ENCODE measurements around the gene ATL2. TPM values are rescaled to one million over a fixed set of nuclear protein-coding genes. Genes with fewer than 3 reads are reported as not detected.

Gene ATL2
- total RNA-seq, 1 donor from 2014 or later = 75.3 TPM

DNA sequence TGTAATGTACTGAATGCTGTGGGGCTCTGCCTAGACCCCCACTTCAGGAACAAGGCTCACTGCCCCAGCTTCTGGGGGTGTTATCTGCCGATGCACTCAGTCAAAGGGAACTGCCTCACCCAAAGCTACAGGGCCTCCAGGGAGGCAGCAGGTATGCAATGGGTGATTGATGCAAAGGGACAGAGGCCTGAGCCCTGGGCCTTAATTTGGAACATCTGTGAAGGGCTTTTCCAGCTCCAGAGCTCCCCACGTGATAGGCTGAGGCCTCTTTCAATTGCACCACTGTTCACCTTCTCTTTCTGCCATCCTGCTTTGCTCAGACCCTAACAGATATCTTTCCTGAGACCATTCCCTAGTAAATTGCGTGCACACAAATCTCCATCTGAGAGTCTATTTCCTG is 131.0 kb downstream of the ATL2 start:
- TF ChIP-seq, protein P1, sequence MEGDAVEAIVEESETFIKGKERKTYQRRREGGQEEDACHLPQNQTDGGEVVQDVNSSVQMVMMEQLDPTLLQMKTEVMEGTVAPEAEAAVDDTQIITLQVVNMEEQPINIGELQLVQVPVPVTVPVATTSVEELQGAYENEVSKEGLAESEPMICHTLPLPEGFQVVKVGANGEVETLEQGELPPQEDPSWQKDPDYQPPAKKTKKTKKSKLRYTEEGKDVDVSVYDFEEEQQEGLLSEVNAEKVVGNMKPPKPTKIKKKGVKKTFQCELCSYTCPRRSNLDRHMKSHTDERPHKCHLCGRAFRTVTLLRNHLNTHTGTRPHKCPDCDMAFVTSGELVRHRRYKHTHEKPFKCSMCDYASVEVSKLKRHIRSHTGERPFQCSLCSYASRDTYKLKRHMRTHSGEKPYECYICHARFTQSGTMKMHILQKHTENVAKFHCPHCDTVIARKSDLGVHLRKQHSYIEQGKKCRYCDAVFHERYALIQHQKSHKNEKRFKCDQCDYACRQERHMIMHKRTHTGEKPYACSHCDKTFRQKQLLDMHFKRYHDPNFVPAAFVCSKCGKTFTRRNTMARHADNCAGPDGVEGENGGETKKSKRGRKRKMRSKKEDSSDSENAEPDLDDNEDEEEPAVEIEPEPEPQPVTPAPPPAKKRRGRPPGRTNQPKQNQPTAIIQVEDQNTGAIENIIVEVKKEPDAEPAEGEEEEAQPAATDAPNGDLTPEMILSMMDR (IDR thresholded peaks at IDR 0.05; ENCODE audit: unreplicated experiment) = no peak
- H3K4me3 Mint-ChIP-seq = no peak overlapping the region

GRCh38 chr2:38245114-38245641 is 131.9 kb downstream of the ATL2 start:
- H3K27ac Mint-ChIP-seq = no peak overlapping the region
- H3K36me3 Mint-ChIP-seq = no peaks in the 10 kb centered on the region
- H3K27me3 Mint-ChIP-seq (ENCODE audit: low read depth) = no peaks in the 10 kb centered on the region
- no peaks in the 10 kb centered on the region for H3K9me3 Mint-ChIP-seq
- peaks cover 34% of the 10 kb centered on the region for H3K4me1 Mint-ChIP-seq
- no peak overlapping the region for H3K4me3 Mint-ChIP-seq
- TF ChIP-seq, protein P1 (IDR thresholded peaks at IDR 0.05; ENCODE audit: unreplicated experiment) = no peak
- no peak for DNase-seq (ENCODE audit: low spot score in 2 of 2, unreplicated experiment in 2 of 2)

More for the DNA sequence above, 131.0 kb downstream of the ATL2 start:
- H3K27me3 Mint-ChIP-seq (ENCODE audit: low read depth) = no peaks in the 10 kb centered on the region
- no peaks in the 10 kb centered on the region for H3K36me3 Mint-ChIP-seq
- no peaks in the 10 kb centered on the region for H3K9me3 Mint-ChIP-seq
- H3K27ac Mint-ChIP-seq = no peak overlapping the region
- H3K4me1 Mint-ChIP-seq = peaks cover 34% of the 10 kb centered on the region
- DNase-seq (ENCODE audit: low spot score in 2 of 2, unreplicated experiment in 2 of 2) = no peak

- DNase-seq (ENCODE audit: low spot score in 2 of 2, unreplicated experiment in 2 of 2) = no peak
- Mint-ChIP-seq H3K36me3 (no peaks in the 10 kb centered on the region), H3K4me1 (peaks cover 34% of the 10 kb centered on the region), H3K9me3 (no peaks in the 10 kb centered on the region), H3K4me3 (no peak overlapping the region), H3K27me3 (ENCODE audit: low read depth) (no peaks in the 10 kb centered on the region), H3K27ac (no peak overlapping the region)
- TF ChIP-seq, protein P1 (IDR thresholded peaks at IDR 0.05; ENCODE audit: unreplicated experiment) = no peak
Measured at GRCh38 chr2:38244301-38244700, 132.8 kb downstream of the ATL2 start.

Other genes starting within 250 kb of the ATL2 start
- 73.9 to 84.8 TPM (median 80.7 TPM) in 3 replicates for gene HNRNPLL, start 225.7 kb upstream of the ATL2 start, total RNA-seq